ENCODE measurements around the gene RFX2.
"Not testable (repeated sequence)": the region's sequence is repeated elsewhere in the genome, so short reads cannot be mapped to it uniquely, and the experiment has no call there.

The RFX2 gene

GRCh38 chr19:6073858-6074708 is 36.2 kb downstream of the RFX2 start (continued):
- TF ChIP-seq, protein P1, sequence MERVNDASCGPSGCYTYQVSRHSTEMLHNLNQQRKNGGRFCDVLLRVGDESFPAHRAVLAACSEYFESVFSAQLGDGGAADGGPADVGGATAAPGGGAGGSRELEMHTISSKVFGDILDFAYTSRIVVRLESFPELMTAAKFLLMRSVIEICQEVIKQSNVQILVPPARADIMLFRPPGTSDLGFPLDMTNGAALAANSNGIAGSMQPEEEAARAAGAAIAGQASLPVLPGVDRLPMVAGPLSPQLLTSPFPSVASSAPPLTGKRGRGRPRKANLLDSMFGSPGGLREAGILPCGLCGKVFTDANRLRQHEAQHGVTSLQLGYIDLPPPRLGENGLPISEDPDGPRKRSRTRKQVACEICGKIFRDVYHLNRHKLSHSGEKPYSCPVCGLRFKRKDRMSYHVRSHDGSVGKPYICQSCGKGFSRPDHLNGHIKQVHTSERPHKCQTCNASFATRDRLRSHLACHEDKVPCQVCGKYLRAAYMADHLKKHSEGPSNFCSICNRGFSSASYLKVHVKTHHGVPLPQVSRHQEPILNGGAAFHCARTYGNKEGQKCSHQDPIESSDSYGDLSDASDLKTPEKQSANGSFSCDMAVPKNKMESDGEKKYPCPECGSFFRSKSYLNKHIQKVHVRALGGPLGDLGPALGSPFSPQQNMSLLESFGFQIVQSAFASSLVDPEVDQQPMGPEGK (CRISPR knock-in tag; IDR thresholded peaks at IDR 0.05; ENCODE audit: borderline replicate concordance), result no peak
- TF ChIP-seq TOX (CRISPR knock-in tag; IDR thresholded peaks at IDR 0.05; ENCODE audit: borderline replicate concordance) (no peak), SNAI2 (CRISPR knock-in tag; IDR thresholded peaks at IDR 0.05) (no peak), ESRRG (CRISPR knock-in tag; IDR thresholded peaks at IDR 0.05) (no peak), ISL1 (CRISPR knock-in tag; IDR thresholded peaks at IDR 0.05) (no peak), BACH2 (CRISPR knock-in tag; IDR thresholded peaks at IDR 0.05; ENCODE audit: borderline replicate concordance) (no peak), PPARA (CRISPR knock-in tag; IDR thresholded peaks at IDR 0.05; ENCODE audit: borderline replicate concordance) (no peak), ZFP30 (CRISPR knock-in tag; IDR thresholded peaks at IDR 0.05) (no peak), TCF4 (CRISPR knock-in tag; IDR thresholded peaks at IDR 0.05; ENCODE audit: borderline replicate concordance) (no peak), OSR1 (CRISPR knock-in tag; IDR thresholded peaks at IDR 0.05) (no peak), ZFP3 (CRISPR knock-in tag; IDR thresholded peaks at IDR 0.05) (no peak)

DNA sequence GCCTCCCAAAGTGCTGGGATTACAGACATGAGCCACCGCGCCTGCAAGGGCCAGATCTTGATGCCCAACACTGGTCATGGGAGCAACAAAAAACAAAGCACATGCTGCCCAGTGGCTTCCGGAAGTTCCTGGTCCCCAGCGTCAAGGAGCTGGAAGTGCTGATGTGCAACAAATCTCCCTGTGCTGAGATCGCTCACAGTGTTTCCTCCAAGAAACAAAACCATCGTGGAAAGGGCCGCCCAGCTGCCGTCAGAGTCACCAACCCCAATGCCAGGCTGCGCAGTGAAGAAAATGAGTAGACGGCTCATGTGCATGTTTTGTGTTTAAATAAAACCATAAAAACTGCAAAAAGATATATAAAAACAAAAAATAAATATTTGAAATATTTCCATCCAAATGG is 37.1 kb downstream of the RFX2 start:
- ATAC-seq, result not testable (repeated sequence)

- no peak for ATAC-seq
- no peak for TF ChIP-seq ESRRG (CRISPR knock-in tag; IDR thresholded peaks at IDR 0.05)
- no peak for TF ChIP-seq SNAI2 (CRISPR knock-in tag; IDR thresholded peaks at IDR 0.05)
- no peak for TF ChIP-seq ZNF565 (CRISPR knock-in tag; conservative IDR thresholded peaks at IDR 0.05; ENCODE audit: low read depth)
- TF ChIP-seq CREB5 (CRISPR knock-in tag; IDR thresholded peaks at IDR 0.05; ENCODE audit: low read depth), result no peak
- TF ChIP-seq, protein P2, sequence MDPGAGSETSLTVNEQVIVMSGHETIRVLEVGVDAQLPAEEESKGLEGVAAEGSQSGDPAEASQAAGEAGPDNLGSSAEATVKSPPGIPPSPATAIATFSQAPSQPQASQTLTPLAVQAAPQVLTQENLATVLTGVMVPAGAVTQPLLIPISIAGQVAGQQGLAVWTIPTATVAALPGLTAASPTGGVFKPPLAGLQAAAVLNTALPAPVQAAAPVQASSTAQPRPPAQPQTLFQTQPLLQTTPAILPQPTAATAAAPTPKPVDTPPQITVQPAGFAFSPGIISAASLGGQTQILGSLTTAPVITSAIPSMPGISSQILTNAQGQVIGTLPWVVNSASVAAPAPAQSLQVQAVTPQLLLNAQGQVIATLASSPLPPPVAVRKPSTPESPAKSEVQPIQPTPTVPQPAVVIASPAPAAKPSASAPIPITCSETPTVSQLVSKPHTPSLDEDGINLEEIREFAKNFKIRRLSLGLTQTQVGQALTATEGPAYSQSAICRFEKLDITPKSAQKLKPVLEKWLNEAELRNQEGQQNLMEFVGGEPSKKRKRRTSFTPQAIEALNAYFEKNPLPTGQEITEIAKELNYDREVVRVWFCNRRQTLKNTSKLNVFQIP (CRISPR knock-in tag; IDR thresholded peaks at IDR 0.05; ENCODE audit: borderline replicate concordance, low read depth), result no peak
- no peak for TF ChIP-seq TSHZ2 (CRISPR knock-in tag; IDR thresholded peaks at IDR 0.05)
- TF ChIP-seq TCF4 (CRISPR knock-in tag; IDR thresholded peaks at IDR 0.05; ENCODE audit: borderline replicate concordance), result no peak
- TF ChIP-seq, protein P1 (CRISPR knock-in tag; IDR thresholded peaks at IDR 0.05; ENCODE audit: borderline replicate concordance), result no peak
- no peak for TF ChIP-seq ARNTL (CRISPR knock-in tag; IDR thresholded peaks at IDR 0.05; ENCODE audit: borderline replicate concordance, low read depth)
- no peak for TF ChIP-seq TOX (CRISPR knock-in tag; IDR thresholded peaks at IDR 0.05; ENCODE audit: borderline replicate concordance)
- TF ChIP-seq PPARA (CRISPR knock-in tag; IDR thresholded peaks at IDR 0.05; ENCODE audit: borderline replicate concordance), result no peak
- no peak for TF ChIP-seq BACH2 (CRISPR knock-in tag; IDR thresholded peaks at IDR 0.05; ENCODE audit: borderline replicate concordance)
- no peak for TF ChIP-seq ZNF8 (CRISPR knock-in tag; IDR thresholded peaks at IDR 0.05)
- no peak for TF ChIP-seq ZFP30 (CRISPR knock-in tag; IDR thresholded peaks at IDR 0.05)
- TF ChIP-seq ISL1 (CRISPR knock-in tag; IDR thresholded peaks at IDR 0.05), result no peak
- no peak for TF ChIP-seq CSRNP3 (CRISPR knock-in tag; IDR thresholded peaks at IDR 0.05)
- TF ChIP-seq ZNF70 (CRISPR knock-in tag; IDR thresholded peaks at IDR 0.05), result no peak
- TF ChIP-seq RARB (CRISPR knock-in tag; IDR thresholded peaks at IDR 0.05), result no peak
- no peak for TF ChIP-seq GLIS3 (CRISPR knock-in tag; IDR thresholded peaks at IDR 0.05)
- TF ChIP-seq ZFP3 (CRISPR knock-in tag; IDR thresholded peaks at IDR 0.05), result no peak
These were observed 38.4 kb downstream of the RFX2 start for GRCh38 chr19:6071875-6072274.
